Central memory CD4-positive, alpha-beta T cell (primary cell): Measurements from ENCODE around the gene TCF3.
"Not testable (repeated sequence)": the region's sequence is repeated elsewhere in the genome, so short reads cannot be mapped to it uniquely, and the experiment has no call there.

Source experiments
- DNase-seq: peaks from one replicate; pipeline ENCODE4 v3.0.0; 2022

The TCF3 gene

DNA sequence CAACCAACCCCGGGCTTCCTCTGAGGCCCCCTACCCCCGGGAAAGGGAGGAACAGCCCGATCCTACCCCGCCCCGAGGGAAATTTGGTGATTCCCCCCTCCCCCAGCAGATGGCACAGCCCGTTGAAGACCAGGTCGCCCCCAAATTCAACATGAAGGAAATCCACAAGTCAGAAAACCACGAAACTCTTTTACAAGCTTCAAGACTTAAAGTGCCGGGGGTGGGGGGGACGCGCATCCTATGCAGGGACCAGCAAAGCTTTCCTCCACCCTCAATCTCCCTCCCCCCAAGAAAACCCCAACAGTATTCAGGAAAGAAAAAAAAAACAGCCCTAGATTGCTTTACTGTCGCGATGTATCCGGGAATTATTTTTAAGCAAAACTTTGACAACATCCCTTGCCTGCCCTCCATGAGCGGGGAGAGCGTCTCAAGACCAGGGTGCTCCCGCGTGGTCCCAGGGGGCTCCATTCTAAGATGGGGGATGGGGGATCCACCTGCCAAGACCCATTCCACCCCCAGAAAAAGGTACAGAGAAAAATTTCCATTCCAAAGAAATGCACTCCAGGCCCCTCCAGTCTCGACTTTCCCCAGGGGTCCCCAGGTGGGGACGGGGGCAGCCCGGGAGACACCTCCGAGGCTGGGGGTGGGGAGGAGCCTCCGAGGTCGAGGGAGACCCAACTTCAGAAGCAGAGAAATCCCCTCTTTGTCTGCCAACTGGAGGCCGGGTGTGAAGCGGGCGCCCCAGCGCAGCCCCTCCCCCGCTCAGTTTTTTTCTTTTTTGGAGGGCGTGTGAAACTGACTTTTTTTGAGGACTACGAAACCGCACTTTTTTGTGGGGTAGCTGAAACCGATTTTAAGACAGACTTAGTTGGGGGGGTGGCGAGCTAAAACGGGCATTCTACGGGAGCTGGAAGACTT, 1.5 kb downstream of the TCF3 start:
- peak; percentile 55 for DNase-seq

DNA sequence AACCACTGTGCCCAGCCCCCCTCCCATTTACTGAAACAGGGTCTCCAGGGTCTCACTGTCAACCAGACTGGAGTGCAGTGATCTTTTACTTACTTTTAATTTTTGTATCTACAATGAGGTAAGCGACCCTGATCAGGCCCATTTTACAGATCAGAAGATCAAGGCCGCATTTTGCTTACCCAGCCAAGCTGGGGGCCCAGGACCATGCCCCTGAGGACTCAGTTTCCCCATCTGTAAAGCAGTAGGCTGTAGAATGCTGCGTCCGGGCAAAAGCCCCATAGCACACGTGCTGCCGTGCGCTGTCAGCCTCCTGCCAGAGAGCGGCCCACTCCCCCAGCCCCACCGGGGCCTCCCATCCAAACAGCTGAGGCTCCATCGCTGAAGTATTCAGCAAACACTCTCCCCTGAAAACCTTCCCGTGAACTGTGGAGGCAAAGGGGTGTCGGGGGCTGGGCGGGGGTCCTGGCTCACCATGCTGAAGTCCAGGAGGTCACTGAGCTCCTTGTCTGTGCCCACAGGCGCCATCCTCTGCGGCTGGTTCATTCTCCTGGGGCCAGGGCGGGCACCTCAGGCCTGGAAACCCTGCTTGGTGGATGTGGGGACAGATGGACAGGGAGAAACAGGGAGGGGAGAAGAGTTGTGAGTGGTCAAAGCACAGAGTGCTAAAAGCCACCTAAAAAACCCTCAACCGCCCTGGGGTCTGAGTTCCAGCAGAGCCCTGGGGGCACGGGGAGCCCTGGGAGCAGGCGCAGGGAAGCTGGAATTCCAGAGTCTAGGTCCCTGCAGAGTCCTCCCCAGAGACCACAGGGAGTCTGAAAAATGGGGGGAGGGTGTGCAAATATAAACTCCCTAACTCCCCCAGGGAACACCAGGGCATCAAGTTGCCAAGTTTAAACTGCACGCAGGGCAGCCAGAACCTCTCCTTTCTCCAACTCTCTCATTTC, 2.4 kb downstream of the TCF3 start:
- no peak for DNase-seq

DNA sequence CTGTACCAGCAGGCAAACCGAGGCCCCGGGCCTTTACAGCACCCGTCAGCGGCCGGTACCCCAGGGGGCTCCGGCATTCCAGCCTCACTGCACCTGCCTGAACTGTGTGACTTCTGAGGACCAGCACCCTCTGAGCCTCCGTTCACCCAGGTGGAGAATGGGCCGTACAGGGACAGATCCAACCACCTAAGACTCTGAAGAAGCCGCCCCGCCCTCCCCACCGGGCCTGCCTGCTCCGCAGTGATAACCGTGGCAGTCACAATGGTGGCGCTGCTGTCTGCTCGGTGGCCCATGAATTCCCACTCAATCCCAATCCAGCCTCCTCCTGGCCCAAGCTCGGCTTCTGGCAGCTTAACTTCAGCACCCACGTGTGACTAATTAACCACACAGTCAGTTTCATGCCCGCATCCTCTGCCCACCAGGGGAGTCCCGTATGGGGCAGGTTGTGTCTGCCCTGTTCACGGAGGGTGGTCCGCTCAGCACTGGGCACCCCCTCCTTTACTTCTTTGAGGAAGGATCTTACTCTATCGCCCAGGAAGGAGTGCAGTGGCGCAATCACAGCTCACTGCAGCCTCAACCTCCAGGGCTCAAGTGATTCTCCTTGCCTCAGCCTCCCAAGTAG, 3.4 kb downstream of the TCF3 start:
- no peak for DNase-seq

DNA sequence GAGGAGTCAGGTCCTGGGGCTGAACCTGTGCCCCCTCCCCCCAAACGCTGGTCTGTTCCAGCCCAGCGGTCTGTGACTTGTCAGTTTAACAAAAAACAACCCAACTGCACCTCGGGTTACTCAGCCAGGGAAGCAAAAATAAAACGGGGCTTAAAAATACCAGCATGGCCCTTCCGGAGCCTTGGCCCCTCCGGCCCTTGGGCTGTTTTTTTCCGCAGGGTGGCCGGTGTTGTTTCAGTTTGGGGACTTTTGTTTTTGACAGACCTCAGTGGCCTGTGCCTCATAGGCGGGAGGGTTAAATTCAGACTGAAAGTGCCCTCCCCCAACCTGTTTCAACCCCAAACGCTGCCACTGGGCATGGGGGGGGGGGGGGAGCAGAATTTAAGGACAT, 4.0 kb downstream of the TCF3 start:
- DNase-seq = no peak

DNA sequence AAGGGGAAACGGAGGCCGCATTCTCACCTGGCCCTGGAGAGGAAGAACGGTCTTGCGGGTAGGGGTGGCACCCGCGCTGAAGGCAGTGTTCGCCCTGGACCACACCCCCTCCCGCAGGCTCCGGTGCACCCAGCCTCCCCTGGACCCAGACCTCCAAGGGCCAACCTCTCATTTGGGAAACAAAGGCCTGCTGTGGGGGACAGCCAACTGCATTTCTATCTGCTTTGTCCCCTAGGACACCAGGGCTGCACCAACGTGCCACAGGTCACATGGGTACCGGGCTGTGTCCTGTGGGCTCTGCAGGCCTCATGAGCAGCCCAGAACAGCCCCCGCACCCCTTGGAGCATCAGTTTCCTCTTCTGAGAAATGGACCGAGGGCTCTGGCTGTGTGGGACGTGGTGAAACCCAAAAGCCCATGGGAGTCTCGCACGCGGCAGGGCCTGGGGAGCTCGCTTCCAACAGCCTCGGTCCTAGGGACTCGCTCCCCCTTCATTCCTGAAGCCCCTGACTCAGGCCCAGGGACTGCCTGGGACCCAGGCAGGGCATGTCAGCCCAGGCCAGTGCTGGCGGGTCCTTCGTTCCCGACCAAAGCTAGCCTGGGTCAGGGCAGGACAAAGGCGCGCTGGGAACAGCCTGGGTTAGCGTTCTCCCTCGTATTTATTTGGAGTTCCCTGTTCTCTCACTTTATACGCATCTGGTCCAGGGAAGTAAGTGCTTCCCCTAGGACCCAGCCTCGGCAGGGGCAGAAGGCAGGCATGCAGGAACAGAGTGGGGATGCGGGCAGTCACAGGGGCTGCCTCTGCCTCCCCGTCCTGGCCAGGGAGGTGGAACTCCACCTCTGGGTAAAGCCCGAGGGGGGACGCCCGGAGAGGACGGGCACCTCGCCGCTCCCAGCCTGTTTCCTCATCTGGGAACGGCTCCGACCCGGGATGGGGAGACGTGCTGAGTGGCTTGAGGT, 4.6 kb downstream of the TCF3 start:
- no peak for DNase-seq

DNA sequence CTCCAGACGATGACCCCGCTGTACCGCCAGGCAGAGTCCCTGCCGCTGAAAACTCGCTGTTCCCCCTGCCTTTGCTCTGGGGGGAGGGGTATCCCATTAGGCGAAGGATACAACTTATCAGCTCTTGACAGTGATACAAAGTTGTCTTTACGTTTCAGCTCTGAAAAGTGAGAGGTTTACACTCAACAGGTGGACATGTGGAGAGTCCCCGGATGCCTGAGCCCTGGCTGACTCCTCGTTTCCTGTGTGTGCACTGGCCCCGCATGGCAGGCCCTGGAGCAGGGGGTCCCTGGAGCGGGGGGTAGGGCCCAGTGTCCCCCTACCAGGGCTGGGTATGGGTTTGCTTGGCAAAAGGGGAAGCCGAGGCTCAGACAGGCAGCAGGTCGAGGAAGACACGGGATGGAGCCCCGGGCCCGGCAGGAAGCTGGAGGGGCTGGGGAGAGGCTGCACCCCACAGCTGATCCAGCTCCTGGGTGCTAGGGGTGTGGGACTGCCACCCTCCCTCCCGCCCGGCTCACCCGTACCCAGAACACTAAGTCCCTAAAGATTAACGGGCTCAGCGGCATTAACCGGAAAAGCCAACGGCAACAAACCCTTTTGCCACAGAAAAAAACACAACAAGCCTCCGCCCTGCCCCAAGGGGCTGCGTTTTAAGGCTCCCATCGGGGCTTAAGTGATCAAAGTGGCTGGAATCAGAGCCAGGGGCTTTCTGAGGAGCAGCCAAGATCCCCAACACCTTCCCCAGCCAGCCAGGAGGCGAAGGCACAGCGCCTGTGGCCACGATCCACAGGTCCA, 5.6 kb downstream of the TCF3 start:
- DNase-seq = no peak

DNA sequence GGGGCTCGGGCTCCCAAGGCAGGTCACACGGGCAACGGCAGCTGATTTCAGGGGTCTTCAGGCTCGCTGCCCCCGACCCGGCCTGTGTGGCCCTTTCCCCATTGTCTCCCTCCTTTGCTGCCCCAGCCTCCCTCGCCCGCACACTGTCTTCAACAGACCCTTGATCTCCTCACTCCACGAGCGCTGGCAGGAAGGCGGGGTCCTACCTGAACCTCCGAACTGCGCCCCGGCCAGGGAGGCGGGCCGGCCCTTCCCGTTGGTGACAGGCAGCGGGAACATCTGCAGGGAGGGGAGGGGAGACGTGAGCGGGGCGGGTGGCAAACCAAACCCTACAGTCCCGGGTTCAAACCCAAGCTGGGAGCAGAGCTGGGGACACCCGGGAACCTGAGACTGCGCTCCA, 6.3 kb downstream of the TCF3 start:
- no peak for DNase-seq

DNA sequence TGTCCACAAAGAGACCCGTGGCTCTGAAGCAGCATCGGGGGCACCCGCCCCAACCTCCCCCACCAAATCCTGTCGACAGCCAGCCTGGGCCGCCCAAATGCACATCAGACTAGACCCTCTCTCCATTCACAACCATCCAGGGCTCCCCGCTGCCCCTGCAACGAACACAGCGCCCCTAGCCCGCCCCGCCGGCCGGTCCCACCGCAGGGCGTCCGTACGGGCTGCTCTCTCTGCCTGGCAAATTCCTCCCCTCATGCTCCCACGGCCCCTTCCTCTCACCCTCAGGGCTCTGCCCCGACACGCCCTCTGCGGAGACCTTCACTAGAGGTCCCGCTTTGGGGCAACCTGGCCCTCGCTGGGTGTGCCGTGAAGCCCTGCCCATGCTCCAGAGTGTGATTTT, 7.1 kb downstream of the TCF3 start:
- DNase-seq = no peak

DNA sequence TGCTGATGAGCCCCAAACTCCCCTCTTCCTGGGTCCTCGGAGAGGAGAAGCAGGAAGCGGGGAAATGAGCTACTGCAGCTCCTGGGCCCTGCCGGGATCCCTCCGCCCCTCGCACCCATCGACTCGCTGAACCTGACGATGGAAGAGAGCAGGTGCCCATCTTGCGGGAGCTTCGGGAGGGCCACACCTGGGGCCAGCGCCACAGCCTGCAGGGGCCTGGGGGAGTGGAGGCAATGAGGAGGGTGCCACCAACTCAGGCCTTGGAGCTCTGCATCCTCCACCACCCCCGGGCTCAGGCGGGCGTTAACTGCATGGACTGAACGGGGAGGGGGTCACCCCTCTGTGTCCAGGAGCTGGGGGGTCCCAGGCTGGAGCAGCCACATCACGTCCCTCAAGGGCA, 8.3 kb downstream of the TCF3 start:
- DNase-seq = no peak

DNA sequence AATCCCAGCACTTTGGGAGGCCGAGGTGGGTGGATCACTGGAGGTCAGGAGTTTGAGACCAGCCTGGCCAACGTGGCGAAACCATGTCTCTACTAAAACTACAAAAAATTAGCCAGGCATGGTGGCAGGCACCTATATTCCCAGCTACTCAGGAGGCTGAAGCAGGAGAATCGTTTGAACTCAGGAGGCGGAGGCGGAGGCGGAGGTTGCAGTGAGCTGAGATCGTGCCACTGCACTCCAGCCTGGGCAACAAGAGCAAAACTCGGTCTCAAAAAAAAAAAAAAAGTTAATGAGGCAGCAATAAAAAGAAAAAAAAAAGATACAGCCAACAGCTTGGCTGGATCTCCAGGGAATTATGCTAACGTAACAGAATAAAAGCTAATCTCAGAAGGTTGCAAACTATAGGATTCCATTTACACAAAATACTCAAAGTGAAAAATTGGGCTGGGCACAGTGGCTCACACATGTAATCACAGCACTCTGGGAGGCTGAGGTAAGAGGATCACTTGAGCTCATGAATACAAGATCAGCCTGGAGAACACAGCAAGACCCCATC, 11.4 kb downstream of the TCF3 start:
- DNase-seq = not testable (repeated sequence)

DNA sequence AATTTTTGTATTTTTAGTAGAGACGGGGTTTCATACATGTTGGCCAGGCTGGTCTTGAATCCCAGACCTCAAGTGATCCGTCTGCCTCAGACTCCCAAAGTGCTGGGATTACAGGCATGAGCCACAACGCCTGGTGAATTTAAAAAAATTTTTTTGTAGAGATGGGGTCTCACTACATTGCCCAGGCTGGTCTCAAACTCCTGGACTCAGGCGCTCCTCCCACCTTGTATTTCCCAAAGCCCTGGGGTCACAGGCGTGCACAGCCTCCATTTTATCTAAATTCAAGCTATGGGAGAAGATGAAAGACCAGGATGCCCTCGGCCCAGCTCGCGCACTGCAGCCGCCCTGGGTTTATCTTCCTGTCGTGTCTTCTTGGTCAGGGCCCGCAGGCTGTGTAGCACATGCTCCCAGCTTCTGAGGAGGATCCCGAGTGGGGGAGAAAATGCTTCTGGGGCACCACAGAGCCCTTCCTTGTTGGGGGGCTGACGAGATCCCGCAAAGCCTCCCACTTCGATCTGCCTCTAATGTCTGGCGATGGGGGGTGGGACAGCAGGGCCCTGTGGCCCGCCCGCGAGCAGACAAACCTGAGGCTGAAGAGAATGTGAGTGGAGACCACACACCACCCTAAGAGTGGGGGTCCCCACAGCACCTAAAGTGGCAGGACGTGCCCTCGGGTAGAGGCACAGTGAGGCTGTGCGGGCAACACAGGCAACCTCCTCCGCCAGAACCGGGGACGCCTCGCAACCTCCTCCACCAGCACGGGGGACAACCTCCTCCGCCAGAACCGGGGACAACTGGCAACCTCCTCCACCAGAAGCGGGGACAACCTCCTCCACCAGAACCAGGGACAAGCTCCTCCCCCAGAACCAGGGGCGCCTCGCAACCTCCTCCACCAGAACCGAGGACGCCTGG, 15.8 kb downstream of the TCF3 start:
- no peak for DNase-seq

DNA sequence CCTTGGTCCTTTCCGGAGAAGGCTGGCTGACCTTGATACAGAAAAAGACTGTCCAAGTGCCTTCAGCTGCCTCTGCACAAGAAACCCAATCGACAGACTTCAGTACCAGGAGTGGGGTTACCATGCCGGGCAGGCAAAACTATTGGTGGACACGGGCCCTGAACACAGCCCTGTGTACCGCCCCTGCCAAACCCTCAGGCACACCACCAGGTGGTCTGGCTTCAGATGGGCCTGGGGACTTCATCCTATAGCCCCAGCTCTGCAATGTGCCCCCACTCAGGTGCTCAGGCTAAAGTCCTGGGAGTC, 17.5 kb downstream of the TCF3 start:
- DNase-seq = no peak

DNA sequence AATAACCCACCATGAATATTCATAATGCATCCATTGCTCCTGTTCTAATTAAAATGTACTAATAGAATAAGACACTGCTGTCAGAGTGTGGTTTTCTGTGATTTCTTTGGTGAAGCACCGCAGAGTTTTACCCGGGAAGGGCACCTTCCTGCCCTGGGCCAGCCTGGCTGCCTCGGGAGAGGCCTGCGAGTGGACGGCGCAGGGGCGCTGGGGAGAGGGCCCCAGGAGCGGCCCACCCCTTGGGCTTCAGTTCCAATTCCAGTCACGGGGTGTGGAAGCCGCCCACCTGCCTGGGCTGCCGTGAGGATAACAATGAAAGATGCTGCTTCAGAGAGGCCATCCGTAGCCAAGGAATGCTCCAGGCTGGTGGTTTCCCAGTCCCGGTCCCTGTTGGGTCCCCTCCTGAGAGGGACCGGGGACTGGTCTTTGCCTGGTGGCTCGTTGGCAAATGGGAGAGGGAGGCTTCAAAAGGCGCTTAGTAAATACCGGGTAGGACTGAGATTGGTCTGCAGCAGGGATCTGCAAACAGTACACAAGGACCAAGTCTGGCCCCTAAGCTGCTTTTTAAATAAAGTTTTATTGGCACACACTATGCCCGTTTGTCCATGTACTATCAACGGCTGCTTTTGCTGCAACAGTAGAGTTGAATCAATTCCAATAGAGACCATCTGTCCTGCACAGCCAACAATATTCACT, 18.0 kb downstream of the TCF3 start:
- DNase-seq = no peak

DNA sequence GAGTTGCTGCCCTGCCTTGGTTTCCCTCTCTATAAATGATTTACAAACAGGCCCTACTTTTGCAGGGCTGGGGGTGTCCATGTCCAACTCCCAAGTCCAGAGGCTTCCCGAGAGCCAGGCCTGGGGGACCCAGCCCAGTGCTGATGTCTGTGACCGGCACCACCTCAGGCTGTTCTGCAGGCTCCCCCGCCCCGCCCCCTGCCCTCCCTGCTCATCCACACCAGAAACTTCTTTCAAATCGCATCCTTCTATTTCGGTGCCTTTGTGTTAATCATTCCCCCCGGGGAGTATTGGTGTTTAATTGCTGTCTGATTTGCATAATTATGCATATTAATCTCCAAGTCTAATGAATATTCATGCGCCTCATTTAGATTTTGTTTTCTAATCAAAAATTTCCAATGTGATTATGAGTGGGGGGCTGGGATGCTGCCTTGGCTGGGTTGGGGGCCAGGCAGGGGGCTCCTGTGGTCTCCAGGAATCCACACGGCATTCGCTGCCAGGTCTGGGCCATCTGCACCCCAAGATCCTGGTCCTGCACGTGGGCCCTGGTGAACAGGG, 19.1 kb downstream of the TCF3 start:
- DNase-seq = no peak

DNA sequence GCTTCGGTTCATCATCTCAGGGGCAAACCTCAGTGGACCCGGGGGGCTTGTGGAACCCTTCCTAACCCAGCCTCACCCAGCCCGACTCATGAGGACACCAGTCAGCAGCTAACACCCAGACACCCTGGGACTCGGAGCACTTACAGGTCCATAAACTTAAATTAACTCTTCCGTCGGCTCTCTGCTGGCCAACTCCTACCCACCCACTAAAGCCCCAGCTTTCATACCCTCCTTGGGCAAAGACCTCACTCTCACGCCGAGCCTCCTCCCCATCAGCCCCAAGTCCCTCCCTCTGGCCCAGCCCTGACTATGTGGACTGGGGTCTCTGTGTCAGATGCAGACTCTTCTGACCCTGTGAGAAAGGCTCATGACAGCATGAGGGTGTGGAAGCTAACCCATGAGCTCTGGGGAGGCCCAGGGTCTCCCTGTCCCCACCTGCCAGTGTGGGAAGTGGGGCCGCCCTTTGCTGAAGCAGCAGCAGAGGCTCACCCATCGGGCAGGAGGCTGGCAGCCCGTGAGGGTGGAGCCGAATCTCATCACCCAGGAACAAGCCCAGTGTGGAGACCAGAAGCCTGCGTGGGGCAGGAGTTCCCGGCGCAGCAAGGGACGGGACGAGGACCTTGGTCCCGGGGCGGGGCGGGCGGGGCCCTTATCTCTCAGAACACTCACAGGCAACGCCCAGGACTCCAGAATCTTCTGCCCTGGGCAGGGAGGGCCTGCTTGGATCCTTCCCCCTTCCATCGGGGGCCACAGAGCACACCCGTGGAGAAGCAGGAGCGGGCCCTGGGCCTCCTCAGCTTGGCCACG, 19.8 kb downstream of the TCF3 start:
- DNase-seq = no peak

DNA sequence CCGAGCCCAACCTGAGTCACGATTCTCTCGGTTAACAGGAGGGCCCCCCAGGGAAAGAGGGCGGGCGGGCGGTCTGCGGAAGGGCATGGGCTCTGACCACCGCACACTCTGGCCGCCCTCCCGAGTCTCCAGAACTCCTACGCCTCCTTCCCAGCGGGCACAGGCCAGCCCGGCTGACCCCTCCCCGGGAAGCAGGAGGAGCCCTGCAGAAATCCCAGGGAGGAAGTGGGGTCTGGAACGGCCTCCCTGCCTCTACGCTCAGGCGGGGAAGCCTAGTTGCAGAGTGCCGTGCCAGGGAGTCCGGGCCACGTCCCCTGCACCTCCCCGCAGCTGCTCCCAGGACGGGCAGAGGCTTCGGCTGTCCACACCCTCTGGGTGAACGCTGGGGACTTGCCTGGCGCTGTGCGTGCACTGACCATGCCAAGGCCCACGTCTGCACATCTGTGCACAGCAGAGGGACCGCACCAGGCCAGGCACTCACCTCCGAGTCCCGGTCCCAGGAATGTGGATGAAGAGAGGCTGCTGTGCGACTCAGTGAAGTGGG, 20.8 kb downstream of the TCF3 start:
- DNase-seq = no peak

DNA sequence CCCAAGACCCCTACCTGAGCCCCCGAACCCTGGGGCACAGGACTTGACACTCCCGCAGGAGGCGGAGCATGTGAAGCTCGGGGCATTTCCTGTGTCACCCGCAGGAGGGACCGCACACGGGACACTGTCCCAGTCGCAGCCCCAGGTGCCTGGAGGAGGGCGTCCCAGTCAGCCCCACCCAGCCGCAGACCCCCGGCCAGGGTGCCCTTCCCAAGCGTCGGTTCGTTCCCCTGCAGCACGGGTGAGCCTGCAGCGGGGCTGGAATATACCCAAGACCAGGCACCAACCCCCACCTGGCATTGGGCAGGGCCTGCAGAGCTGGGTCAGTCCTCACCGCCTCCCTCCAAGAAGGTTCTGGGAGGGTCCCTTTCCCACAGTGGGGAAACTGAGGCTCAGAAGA, 21.6 kb downstream of the TCF3 start:
- no peak for DNase-seq

DNA sequence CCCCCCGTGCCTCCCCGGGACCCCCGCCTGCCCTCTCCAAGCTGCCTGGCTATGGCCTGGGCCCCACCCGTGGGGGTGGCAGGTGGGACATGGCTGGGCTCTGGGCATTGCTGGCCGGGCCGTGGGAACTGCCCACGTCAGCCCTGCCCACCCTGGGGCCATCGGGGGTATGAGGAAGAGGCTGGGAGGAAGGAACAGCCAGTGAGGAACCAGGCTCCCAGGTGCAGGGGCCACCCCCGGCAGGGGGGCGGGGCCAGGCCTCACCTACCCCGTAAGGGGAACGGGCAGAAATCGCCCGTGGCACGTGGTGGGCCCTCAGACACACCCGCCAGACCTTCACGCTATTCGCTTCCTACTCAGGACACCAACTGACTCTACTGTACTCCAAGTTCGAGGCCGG, 22.4 kb downstream of the TCF3 start:
- DNase-seq = no peak
